Pancreas (tissue), 10 donors: ENCODE data around the gene SLC1A7. TPM values are rescaled to one million over a fixed set of nuclear protein-coding genes. Genes with fewer than 3 reads are reported as not detected.

Experiments used
- ATAC-seq, 4 donors: fragments of 200-7000 bp; cut with Tn5 transposase; one replicate each; pipeline versions ENCODE4 v1.8.0 to v1.9.1; 2020; ENCODE audit warnings: mild to moderate bottlenecking in 4 of 4, moderate library complexity in 4 of 4
- DNase-seq, 6 donors: peaks; one replicate each; pipeline ENCODE4 v3.0.0-alpha.2; 2020
- FAIRE-seq: peaks from 2 replicates; lab custom pipeline; 2012; peaks lifted over from hg19 to GRCh38; lab: Jason Lieb, UNC
- H3K27ac ChIP-seq, 4 donors: fragments of 200-600 bp; sonication (generic); 1 replicate in 3 of 4; 2 replicates in 1 of 4; pipeline versions ENCODE4 v1.5.0 to v1.8.0; 2020
- H3K27me3 ChIP-seq, 4 donors: fragments of 200-600 bp; one replicate each; pipeline ENCODE4 v1.8.0; 2021
- H3K36me3 ChIP-seq, 3 donors: fragments of 200-600 bp; sonication (generic) in 1 of 3; one replicate each; pipeline versions ENCODE4 v1.5.0 to v1.8.0; 2020 to 2021
- H3K4me1 ChIP-seq, 3 donors: fragments of 200-600 bp; one replicate each; pipeline ENCODE4 v1.8.0; 2021
- H3K4me3 ChIP-seq, 4 donors: fragments of 200-600 bp; sonication (generic) in 2 of 4; one replicate each; pipeline versions ENCODE4 v1.5.0 to v1.8.0; 2020 to 2021
- H3K9me3 ChIP-seq, 4 donors: fragments of 200-600 bp; one replicate each; pipeline ENCODE4 v1.8.0; 2021
- CTCF ChIP-seq, 4 donors: fragments of 200-600 bp; sonication (generic) in 3 of 4; IDR thresholded peaks; one replicate each; pipeline versions ENCODE4 v1.5.0 to v1.8.0; 2021; ENCODE audit warnings: antibody characterized with exemption in 4 of 4
- WGBS, 2 donors: extraction: QIAGEN DNeasy Blood & Tissue Kit; methylation state at CpG; one replicate each; pipeline ENCODE4 v1.1.7; 2013; 5-methylcytosine and 5-hydroxymethylcytosine counted together
- intact Hi-C, 3 donors: fragments of 100-400 bp; cut with DNase I; formaldehyde crosslinking; loops; one replicate each; pipeline versions ENCODE4 v1.11.1 to v1.14.2; 2022
- polyA plus RNA-seq, 2 donors: library from polyadenylated mRNA; stranded (reverse); fragments of 200-250 nt; gene quantifications; one replicate each; pipeline ENCODE4 v1.2.3, GENCODE V29; 2013
- total RNA-seq, 6 donors: library from RNA; stranded (reverse); fragmentation: NEBNext Ultra II Directional in 4 of 6; extraction: Animal tissue kit (Norgen Biotek cat#: 25700) in 4 of 6; gene quantifications; one replicate each; pipeline versions ENCODE4 v1.2.1 to v1.2.4, GENCODE V29; 2021 to 2023
- donor health status: healthy with polysubstance abuse.
- donor health status: DM: no; HTN: no; CAD: no; lungs with moderate emphysema.
- donor health status: DM: no; HTN: no; CAD: no.
- donor health status: control.
- donor health status: control.
- donor health status: Bipolar disorder and iron deficiency.
- donor health status: DM: yes; HTN: yes; CAD: no.
- donor health status: DM: no; HTN: no; CAD: no.
- donor health status: DM: no; HTN: no; CAD: no.
- donor health status: DM: yes; HTN: yes; CAD: no.

Gene SLC1A7
- total and polyA plus RNA-seq, 8 donors: 0.15 to 0.35 TPM; not detected in 6

GRCh38 chr1:53134042-53134485, 8.4 kb downstream of the SLC1A7 start:
- DNase-seq: no peak
- Histone ChIP-seq H3K9me3 (no peaks in the 10 kb centered on the region), H3K36me3 (no peaks in the 10 kb centered on the region), H3K4me3 (no peak overlapping the region), H3K27me3 (no peaks in the 10 kb centered on the region), H3K27ac (no peak overlapping the region), H3K4me1 (no peaks in the 10 kb centered on the region)
- no peak for TF ChIP-seq CTCF (IDR thresholded peaks at IDR 0.05)
- no peak for ATAC-seq
- no peak for FAIRE-seq
- intact Hi-C loops: no loop called here
- WGBS, 2 donors: 76 to 83% methylated on average over 7 of the region's 7 CpGs

- WGBS, 2 donors: 74 to 79% methylated on average over 9 of the region's 9 CpGs
- no peak overlapping the region for H3K4me3 ChIP-seq
- no peak for ATAC-seq
- peak in 1 of 6 donors; percentile 20 for DNase-seq
- intact Hi-C loops: no loop called here
- no peaks in the 10 kb centered on the region for H3K4me1 ChIP-seq
- no peaks in the 10 kb centered on the region for H3K27me3 ChIP-seq
- no peaks in the 10 kb centered on the region for H3K9me3 ChIP-seq
- H3K27ac ChIP-seq: no peak overlapping the region
- no peak for FAIRE-seq
- H3K36me3 ChIP-seq: no peaks in the 10 kb centered on the region
- no peak for TF ChIP-seq CTCF (IDR thresholded peaks at IDR 0.05)
Measured at GRCh38 chr1:53133261-53134041, 9.0 kb downstream of the SLC1A7 start.

GRCh38 chr1:53132176-53132575, 10.3 kb downstream of the SLC1A7 start:
- Histone ChIP-seq H3K9me3 (no peaks in the 10 kb centered on the region), H3K4me1 (no peaks in the 10 kb centered on the region), H3K4me3 (no peak overlapping the region), H3K27me3 (no peaks in the 10 kb centered on the region), H3K36me3 (no peaks in the 10 kb centered on the region), H3K27ac (no peak overlapping the region)
- WGBS, 2 donors: 76 to 83% methylated on average over 8 of the region's 8 CpGs
- FAIRE-seq (no peak), ATAC-seq (no peak), DNase-seq (peak in 1 of 6 donors; percentile 18)
- intact Hi-C loops: no loop called here
- no peak for TF ChIP-seq CTCF (IDR thresholded peaks at IDR 0.05)

GRCh38 chr1:53131590-53131938, 10.9 kb downstream of the SLC1A7 start:
- Histone ChIP-seq H3K27ac (no peak overlapping the region), H3K27me3 (no peaks in the 10 kb centered on the region), H3K4me1 (no peaks in the 10 kb centered on the region), H3K36me3 (no peaks in the 10 kb centered on the region), H3K9me3 (no peaks in the 10 kb centered on the region), H3K4me3 (no peak overlapping the region)
- ATAC-seq (no peak), FAIRE-seq (no peak), DNase-seq (no peak)
- intact Hi-C loops: no loop called here
- 79 to 88% methylated on average over 2 of the region's 2 CpGs for WGBS, 2 donors
- TF ChIP-seq CTCF (IDR thresholded peaks at IDR 0.05): no peak

- 72 to 78% methylated on average over 9 of the region's 9 CpGs for WGBS, 2 donors
- H3K27ac ChIP-seq: no peak overlapping the region
- no peaks in the 10 kb centered on the region for H3K9me3 ChIP-seq
- intact Hi-C loops: no loop called here
- no peaks in the 10 kb centered on the region for H3K36me3 ChIP-seq
- no peak for TF ChIP-seq CTCF (IDR thresholded peaks at IDR 0.05)
- ATAC-seq (no peak), FAIRE-seq (no peak), DNase-seq (peak in 1 of 6 donors; percentile 37)
- H3K4me3 ChIP-seq: no peak overlapping the region
- no peaks in the 10 kb centered on the region for H3K27me3 ChIP-seq
- H3K4me1 ChIP-seq: no peaks in the 10 kb centered on the region
Measured at GRCh38 chr1:53130878-53131589, 11.4 kb downstream of the SLC1A7 start.
